DOHH2 (cell line): Measurements from ENCODE around the gene SMIM36.

Source experiments
- H3F3A ChIP-seq: fragments of 200-600 bp; sonication (generic), shearing (Covaris generic); 2 replicates; pipeline ENCODE4 v1.6.0; 2016; ENCODE audit warnings: antibody characterized with exemption, mild to moderate bottlenecking; ENCODE audit not compliant: control insufficient read depth, insufficient read depth
- H3K27ac ChIP-seq: fragments of 200-600 bp; sonication (generic); 2 replicates; pipeline ENCODE4 v1.5.1; 2014; ENCODE audit warnings: low read depth, mild to moderate bottlenecking, low read length, moderate library complexity
- H3K27me3 ChIP-seq: fragments of 200-600 bp; sonication (generic); 2 replicates; pipeline ENCODE4 v1.6.1; 2014; ENCODE audit warnings: mild to moderate bottlenecking, low read length, mixed read lengths; ENCODE audit not compliant: control insufficient read depth
- H3K36me3 ChIP-seq: fragments of 200-600 bp; sonication (generic); 2 replicates; pipeline ENCODE4 v1.6.1; 2014; ENCODE audit warnings: mild to moderate bottlenecking, low read length, moderate library complexity, mixed read lengths; ENCODE audit not compliant: control insufficient read depth
- H3K4me1 ChIP-seq: fragments of 200-600 bp; sonication (generic); 2 replicates; pipeline ENCODE4 v1.6.1; 2014; ENCODE audit warnings: mild to moderate bottlenecking, low read length, mixed read lengths; ENCODE audit not compliant: control insufficient read depth
- H3K4me2 ChIP-seq: fragments of 200-600 bp; sonication (generic); 2 replicates; pipeline ENCODE4 v1.6.0; 2014; ENCODE audit warnings: mild to moderate bottlenecking, low read length, moderate library complexity
- H3K4me3 ChIP-seq: fragments of 200-600 bp; sonication (generic); 2 replicates; pipeline ENCODE4 v1.5.1; 2014; ENCODE audit warnings: mild to moderate bottlenecking, low read length, mixed read lengths
- H3K79me2 ChIP-seq: fragments of 200-600 bp; sonication (generic); 2 replicates; pipeline ENCODE4 v1.6.1; 2014; ENCODE audit warnings: mild to moderate bottlenecking, low read length, mixed read lengths; ENCODE audit not compliant: control insufficient read depth
- H3K9me2 ChIP-seq: fragments of 200-600 bp; sonication (generic); replicated peaks from 2 replicates; pipeline ENCODE4 v1.6.1; 2014; ENCODE audit warnings: mild to moderate bottlenecking, low read length, mixed read lengths; ENCODE audit not compliant: control insufficient read depth
- H3K9me3 ChIP-seq: fragments of 200-600 bp; sonication (generic); 2 replicates; pipeline ENCODE4 v1.6.1; 2014; ENCODE audit warnings: antibody characterized with exemption, low read length, mixed read lengths; ENCODE audit not compliant: control insufficient read depth, insufficient read depth
- H4K20me1 ChIP-seq: fragments of 200-600 bp; sonication (generic); 2 replicates; pipeline ENCODE4 v1.6.0; 2014; ENCODE audit warnings: low read depth, mild to moderate bottlenecking, antibody characterized with exemption, low read length, moderate library complexity; ENCODE audit not compliant: control insufficient read depth, insufficient read depth
- EZH2phosphoT487 ChIP-seq: fragments of 200-600 bp; sonication (generic); IDR thresholded peaks from 2 replicates; pipeline ENCODE4 v1.6.1; 2017; ENCODE audit warnings: borderline replicate concordance, mild to moderate bottlenecking, antibody characterized with exemption, low read length, moderate library complexity, mixed read lengths
- TF ChIP-seq, protein P1 (sequence below): fragments of 200-600 bp; sonication (generic); IDR thresholded peaks from one replicate; pipeline ENCODE4 v1.5.1; 2014; ENCODE audit warnings: antibody characterized with exemption, mild to moderate bottlenecking, low read depth, low read length; ENCODE audit not compliant: poor library complexity, severe bottlenecking

Gene SMIM36

DNA sequence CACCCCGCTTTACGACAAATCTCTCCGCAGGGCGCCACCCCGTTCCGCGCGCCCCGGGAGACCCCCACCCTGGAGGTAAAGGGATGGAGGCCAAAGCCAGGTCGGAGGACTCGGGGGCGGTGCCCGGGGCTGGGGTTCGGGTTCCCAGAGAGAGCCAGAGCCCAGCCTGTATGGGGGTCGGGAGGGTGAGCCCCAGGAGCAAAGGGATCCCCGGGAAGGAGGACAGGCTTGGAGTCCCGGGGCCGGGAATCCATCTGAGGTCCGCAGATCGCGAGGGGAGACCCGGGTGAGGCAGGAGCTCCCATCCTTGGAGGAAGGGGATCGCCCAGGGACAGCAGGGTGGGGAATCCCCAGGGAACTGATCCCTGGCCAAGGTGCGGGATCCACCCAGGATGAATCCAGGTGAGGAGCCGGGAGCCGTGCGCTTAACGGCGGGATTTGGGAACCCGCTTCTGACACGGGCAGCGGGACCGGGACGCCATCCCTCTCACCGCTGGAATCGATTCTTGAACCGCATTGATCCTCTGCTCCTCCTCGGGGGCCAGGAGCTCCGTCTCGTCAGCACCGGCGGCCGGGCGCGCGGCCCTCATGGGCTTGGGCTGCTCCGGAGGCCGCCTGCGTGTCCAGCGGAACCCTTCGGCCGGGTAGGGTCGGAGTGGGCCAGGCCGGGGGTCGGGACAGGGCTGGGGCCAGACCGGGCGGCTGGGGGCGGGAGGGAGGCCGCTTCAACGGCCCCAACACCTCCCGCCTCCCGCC lies 89.9 kb downstream of the SMIM36 start, which contains the start of gene MMD:
Gene MMD, minus strand, starts transcription at position 657 of the 756 bp plus-strand sequence. Its CDS starts 140 bp downstream, at position 517.
- H3K9me3 ChIP-seq: no peaks in the 10 kb centered on the region
- H3F3A ChIP-seq: peaks cover 24% of the 10 kb centered on the region
- H3K9me2 ChIP-seq: no peaks in the 10 kb centered on the region
- H3K27ac ChIP-seq: peak within 1 kb of the TSS; percentile 80
- H3K36me3 ChIP-seq: peaks cover 46% of the 10 kb centered on the region
- peaks cover 77% of the 10 kb centered on the region for H3K4me1 ChIP-seq
- peaks cover 53% of the 10 kb centered on the region for H3K79me2 ChIP-seq
- H4K20me1 ChIP-seq: no peaks in the 10 kb centered on the region
- peak within 1 kb of the TSS; percentile 96 for H3K4me2 ChIP-seq
- H3K4me3 ChIP-seq: peak within 1 kb of the TSS; percentile 97
- no peak for TF ChIP-seq EZH2phosphoT487
- TF ChIP-seq, protein P1, sequence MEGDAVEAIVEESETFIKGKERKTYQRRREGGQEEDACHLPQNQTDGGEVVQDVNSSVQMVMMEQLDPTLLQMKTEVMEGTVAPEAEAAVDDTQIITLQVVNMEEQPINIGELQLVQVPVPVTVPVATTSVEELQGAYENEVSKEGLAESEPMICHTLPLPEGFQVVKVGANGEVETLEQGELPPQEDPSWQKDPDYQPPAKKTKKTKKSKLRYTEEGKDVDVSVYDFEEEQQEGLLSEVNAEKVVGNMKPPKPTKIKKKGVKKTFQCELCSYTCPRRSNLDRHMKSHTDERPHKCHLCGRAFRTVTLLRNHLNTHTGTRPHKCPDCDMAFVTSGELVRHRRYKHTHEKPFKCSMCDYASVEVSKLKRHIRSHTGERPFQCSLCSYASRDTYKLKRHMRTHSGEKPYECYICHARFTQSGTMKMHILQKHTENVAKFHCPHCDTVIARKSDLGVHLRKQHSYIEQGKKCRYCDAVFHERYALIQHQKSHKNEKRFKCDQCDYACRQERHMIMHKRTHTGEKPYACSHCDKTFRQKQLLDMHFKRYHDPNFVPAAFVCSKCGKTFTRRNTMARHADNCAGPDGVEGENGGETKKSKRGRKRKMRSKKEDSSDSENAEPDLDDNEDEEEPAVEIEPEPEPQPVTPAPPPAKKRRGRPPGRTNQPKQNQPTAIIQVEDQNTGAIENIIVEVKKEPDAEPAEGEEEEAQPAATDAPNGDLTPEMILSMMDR: no peak
- H3K27me3 ChIP-seq: no peaks in the 10 kb centered on the region

GRCh38 chr17:55420776-55421178 lies 90.5 kb downstream of the SMIM36 start:
- Histone ChIP-seq H3F3A (peaks cover 24% of the 10 kb centered on the region), H3K36me3 (peaks cover 52% of the 10 kb centered on the region), H3K27ac (peak overlapping the region; percentile 80), H3K27me3 (no peaks in the 10 kb centered on the region), H3K4me1 (peaks cover 71% of the 10 kb centered on the region), H3K79me2 (peaks cover 59% of the 10 kb centered on the region), H3K9me2 (no peaks in the 10 kb centered on the region), H4K20me1 (no peaks in the 10 kb centered on the region), H3K4me2 (peak overlapping the region; percentile 96), H3K4me3 (peak overlapping the region; percentile 97), H3K9me3 (no peaks in the 10 kb centered on the region)
- no peak for TF ChIP-seq EZH2phosphoT487
- TF ChIP-seq, protein P1: no peak

DNA sequence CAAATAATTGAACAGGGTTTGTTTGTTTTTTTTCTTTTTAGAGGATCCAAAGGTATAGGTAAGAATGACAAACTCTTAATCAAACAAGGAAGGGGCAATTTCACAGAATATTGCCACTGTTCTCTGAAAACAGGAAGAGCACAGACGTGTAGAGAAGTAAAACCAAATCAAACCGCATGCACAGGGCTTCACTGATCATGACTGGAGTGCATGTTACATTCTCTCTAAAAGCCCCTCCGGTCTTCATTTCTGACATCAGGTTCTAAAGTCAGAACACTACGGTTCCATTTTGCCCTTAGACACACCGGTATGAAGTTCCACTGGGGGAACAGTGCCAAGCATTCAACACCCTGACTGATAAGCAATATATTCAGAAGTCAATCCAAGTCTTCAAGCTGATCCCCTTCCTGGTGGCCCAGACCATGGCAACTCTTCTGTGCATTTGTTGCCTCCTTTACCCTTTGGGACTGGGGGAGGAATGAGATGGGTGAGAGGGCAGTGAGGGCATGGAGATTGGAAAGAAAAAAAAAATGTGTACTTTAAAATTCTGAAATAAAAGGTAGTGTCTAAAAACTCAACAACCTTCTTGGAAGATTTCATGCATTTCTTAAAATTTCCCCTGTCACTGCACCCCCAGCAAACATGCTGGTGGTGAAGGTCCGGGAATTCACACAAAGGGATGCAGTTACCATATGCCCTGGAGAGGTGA lies 91.0 kb downstream of the SMIM36 start:
- Histone ChIP-seq H3K9me2 (no peaks in the 10 kb centered on the region), H3K4me2 (peak overlapping the region; percentile 96), H3K4me1 (peaks cover 66% of the 10 kb centered on the region), H3K27ac (peak overlapping the region; percentile 80), H3K4me3 (peak overlapping the region; percentile 97), H3K27me3 (no peaks in the 10 kb centered on the region), H3F3A (peaks cover 24% of the 10 kb centered on the region), H3K79me2 (peaks cover 65% of the 10 kb centered on the region), H3K36me3 (peaks cover 57% of the 10 kb centered on the region), H4K20me1 (no peaks in the 10 kb centered on the region), H3K9me3 (no peaks in the 10 kb centered on the region)
- TF ChIP-seq EZH2phosphoT487: no peak
- TF ChIP-seq, protein P1: no peak
